ENCODE measurements around the gene WDFY2.
A peak's percentile ranks its signal among the peaks of the same experiment; 100 is the strongest.

Gene WDFY2

GRCh38 chr13:51803422-51804294 is 219.4 kb downstream of the WDFY2 start, which contains the start of gene DHRS12:
DHRS12 (minus strand) TSS chr13:51804163; CDS start chr13:51799659, 4,504 bp downstream.
- peak; percentile 63 to 75 (median 74) for DNase-seq

DNA sequence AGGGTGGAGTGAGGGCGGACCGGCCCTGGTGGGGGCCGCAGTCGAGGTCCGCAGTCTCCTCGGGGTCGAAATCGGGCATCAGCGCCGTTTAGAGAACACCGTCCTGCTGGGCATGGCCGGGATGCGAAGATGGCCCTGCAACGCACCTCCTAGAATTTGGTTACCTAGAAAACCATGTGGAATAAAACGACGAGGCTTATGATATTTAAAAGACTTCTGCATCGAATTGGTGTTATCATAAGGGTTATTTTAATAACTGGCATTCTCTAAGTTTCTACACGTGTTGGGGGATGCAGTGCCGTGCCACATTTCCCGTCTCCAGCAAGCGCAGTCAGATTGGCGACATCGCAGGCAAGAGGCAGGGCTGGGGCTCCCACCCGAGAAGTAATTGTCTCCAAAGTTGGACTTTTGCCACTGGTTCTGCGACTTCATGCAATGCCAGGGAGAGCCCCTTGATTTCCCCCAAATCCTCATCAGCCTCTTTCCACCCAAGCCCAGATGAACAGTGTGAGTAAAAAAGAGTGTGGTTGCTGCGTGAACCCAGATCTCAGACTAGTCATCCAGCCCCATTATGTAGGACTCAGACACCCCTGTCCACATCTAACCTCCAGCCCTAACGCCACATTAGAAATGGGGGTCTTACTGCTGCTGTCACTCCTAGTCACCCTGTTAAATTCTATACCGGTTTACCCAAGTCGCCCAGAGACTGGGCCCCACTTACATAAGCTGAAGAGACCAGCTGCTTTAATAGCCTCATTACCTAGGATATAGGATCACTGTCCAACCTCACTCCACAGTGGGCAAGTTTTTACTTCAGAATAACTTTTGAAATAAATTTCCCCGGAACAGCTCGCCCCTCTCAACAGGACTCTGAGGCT is 220.3 kb downstream of the WDFY2 start:
- DNase-seq = peak in 1 of 4 experiments; percentile 14

DNA sequence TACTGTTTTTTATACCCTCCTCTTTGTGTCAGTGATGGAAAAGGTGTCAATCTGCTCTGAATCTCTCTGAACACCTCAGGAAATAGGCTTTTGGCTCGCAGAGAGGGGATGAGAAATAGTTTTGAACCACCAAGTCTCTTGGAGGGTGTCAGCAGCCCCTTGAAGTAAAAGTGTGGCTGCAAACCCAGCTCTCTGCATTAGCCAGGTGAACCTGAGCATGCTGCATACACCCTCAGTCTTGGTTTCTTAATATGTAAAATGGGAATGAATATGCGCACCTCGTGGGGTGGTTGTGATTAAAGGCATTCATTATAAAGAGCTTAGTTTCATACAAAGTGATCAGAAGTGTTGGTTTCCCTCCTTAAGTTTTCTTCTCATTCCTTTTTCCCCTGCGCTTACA is 221.1 kb downstream of the WDFY2 start:
- DNase-seq = no peak

DNA sequence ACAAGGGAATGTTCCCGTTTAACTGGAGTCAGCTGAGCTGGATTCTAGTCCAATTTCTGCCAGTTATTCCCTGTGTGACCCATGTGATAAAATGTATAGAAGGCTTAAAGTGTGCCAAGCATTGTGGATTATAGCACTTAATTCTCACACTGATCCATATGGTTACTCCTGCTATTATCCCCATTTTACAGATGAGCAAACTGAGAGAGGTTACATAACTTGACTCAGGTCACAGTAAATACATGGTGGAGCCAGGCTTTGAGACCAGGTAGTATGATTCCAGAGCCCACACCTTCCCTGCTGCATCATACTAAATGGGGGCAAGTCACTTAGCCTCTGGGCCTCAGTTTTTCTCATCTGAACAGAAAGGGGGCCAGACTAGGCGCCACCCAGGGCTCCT is 221.7 kb downstream of the WDFY2 start:
- DNase-seq = no peak

DNA sequence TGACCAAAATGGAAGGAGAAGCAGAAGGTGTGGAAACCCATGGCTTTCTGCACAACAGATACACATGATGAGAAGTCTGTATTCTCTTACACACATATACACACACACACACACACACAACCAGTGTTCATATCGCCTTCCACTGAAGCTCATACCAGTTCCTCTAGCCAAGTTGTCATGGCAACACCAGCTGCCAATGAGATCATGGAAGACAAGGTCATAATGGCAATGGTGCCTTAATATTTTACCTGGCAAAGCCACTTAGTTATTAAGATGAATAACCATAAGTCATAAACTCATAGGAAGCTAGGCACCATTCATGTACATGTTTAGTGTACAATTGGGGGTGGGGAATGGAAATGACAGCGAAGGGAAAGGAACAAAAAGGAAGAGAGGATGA is 222.3 kb downstream of the WDFY2 start:
- DNase-seq = no peak

GRCh38 chr13:51807041-51807440 is 222.8 kb downstream of the WDFY2 start:
- DNase-seq = no peak

GRCh38 chr13:51808811-51809210 is 224.5 kb downstream of the WDFY2 start:
- DNase-seq = no peak

DNA sequence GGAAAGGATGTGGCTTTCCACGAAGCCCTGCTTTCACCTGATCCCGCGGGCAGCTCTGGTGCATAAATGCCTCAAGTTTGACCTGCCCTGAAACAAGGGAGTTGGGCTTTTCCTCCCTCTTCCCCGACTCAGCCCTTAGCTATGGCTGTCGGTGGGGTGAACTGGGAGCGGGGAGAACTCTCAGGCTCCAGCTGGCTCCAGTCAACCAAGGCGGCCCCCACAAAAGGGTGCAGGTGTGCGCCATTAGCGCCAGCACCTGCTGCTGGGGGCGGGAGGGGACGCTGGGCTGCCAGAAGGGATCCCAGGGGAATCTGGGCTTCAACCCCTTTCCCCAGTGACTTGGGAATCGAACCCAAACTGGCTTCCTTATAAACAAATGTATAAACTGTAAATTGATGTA is 226.8 kb downstream of the WDFY2 start:
- no peak for DNase-seq

DNA sequence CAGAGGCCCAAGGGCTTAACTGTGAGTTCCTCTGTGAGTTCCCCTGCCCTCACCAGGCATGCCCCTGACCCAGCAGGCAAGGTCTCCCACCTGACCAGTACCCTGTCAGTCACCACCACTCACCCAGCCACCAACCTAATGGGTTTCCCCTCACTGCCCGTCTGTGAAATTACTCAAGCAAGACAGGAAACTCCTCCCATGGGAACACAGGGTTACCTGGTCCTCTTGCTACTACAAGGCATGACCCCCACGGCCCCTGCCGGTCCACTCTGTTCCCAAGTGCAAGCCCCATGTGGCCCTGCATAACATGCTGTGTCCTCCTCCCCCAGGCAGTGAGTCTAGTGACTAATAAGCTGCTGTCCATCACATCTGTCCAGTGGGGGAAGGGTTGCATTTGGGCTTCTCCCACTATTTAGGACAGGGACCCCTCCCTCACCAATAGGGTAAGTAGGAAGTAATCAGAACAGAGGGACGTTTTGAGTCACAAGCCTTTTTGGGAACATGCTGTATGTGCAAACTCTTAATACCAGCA is 227.7 kb downstream of the WDFY2 start:
- DNase-seq = no peak

DNA sequence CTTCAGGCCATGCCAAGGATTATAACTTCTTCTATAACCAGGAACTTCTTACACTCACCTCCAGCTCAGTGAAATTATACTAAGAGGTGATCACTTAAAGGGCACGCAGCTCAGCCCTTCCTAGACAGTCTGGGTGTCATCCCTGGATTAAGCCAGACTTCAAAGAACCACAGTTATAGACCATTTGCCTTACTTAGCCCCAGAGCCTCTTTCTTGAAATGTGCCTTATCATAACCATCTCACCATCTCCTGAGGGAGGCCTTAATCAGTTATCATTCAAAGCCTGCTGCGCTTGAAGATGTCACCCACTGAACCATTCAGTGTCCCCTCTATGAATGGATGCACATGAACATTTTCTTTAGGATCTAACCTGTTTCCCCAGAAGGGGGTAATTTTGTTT is 229.8 kb downstream of the WDFY2 start:
- DNase-seq = no peak

DNA sequence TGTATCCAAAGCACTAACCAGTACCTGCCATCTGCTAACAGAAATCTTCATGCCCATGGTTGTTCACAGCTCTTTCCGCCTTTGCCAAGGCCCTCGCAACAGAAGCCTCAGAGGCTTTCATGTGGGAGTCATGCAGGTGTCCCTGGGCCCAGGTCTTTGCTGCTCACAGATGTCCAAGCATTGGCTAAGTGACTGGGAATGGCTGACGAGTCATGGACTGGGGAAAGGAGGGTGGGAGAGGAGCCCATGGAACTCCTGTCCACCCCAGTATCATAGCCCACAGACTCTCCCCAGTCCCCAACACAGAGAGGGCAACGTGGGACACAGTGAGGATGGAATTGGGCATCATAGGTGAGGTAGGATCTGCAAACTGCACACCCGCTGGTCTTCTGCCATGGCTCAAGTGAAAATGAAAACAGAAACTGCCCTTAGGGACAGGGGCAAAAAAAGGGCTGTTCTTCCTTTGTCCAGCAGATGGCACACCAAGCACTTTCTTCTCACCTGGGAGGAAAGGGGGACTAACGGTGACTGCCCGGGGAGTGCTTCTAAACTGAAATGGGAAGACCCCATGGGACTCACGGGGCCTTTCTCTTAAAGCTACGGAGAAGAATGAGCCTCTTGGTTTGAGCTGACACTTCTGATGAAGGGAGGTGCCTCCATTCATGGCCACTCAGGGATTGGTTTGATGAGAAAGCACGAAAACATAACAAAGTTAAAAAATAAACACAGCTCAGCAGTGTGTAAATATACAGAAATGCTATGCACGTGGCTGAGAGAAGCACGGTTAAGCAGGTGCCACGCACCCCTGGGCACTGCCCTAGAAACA is 230.8 kb downstream of the WDFY2 start:
- peak; percentile 13 to 55 (median 31) for DNase-seq

DNA sequence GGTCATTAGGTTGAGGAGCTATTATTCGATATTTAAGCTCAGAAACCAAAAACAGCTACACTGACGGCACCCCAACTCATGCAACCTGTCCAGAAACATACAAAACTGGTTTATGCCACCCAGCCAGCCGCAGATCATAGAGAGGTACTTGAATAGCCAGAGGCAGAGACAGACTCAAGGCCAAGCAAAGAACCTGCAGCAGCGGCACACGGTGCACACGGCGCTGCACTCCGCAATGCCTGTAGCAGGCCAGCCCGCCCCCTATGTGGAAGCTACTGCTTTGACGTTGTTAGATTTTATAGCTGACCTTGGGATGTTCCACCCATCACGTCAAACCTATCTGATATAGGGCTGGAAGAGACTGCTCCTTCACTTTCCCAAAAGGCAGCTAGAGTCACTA is 231.6 kb downstream of the WDFY2 start:
- no peak for DNase-seq

DNA sequence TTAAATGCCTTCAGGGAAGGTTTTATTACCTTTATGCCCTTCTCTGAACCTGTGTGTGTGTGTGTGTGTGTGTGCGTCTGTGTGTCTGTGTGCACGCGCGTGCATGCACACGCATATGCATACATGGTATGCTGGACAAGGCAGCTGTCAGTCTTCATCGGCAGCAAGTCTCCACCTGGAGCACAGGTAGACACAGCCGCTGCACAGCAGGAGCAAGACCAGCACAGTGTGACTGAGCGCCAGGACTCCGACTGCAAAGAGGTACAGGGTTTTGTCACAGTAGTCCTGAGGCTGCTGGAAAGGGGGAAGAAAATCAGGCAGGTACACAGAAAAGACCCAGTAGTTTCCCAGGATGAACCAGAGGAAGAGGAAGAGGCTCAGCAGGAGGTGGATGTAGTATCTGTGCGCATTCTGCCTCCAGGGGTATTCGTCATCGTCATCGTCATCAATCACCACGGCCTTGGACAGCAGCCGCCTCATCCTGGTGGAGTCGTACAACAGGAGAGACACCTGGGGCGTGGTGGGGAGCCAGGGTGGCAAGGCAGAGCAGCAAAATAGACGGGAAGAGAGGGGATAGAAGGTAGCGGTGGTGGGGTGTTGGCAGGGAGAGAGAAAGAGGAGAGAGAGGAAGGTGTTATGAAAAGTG is 232.5 kb downstream of the WDFY2 start:
- no peak for DNase-seq
